GM18870 (cell line): ENCODE measurements around the gene PNMA8C.
"Not testable (repeated sequence)": the region's sequence is repeated elsewhere in the genome, so short reads cannot be mapped to it uniquely, and the experiment has no call there.

Experiments used
- ATAC-seq: cut with Tn5 transposase; IDR thresholded peaks from one replicate; pipeline ENCODE4 v1.9.1; 2021; ENCODE audit warnings: moderate library complexity; ENCODE audit not compliant: unreplicated experiment

Gene PNMA8C

GRCh38 chr19:46447824-46448223 is 19.1 kb upstream of the PNMA8C start:
- ATAC-seq: no peak

GRCh38 chr19:46447006-46447405 is 18.3 kb upstream of the PNMA8C start:
- no peak for ATAC-seq

- ATAC-seq: no peak
These were observed 17.3 kb upstream of the PNMA8C start for GRCh38 chr19:46446021-46446420.

DNA sequence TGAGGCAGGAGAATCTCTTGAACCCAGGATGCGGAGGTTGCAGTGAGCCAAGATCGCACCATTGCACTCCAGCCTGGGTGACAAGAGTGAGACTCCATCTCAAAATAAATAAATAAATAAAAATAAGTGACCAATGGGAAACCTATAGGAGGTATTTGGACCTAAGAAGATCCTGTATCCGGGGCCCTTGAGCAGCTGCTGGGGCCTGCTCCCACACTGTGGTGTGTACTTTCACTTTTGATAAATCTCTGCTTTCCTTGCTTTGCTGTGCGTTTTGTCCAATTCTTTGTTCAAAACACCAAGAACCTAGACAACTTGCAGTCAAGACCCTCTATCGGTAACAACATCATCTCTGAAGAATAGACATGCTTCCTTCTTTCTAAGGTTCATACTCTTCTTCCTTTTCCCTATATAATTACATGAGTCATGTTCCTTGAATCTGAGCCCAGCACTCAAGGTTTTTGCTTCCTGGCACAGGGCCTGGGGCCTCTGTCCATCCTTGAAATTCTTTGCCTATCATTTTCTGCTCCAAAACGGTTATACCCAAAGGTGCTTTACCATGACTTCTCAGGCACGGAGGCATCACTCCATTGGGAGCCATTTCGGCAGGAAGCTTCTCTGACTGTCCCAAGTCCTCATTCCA is 14.2 kb upstream of the PNMA8C start:
- no peak for ATAC-seq

DNA sequence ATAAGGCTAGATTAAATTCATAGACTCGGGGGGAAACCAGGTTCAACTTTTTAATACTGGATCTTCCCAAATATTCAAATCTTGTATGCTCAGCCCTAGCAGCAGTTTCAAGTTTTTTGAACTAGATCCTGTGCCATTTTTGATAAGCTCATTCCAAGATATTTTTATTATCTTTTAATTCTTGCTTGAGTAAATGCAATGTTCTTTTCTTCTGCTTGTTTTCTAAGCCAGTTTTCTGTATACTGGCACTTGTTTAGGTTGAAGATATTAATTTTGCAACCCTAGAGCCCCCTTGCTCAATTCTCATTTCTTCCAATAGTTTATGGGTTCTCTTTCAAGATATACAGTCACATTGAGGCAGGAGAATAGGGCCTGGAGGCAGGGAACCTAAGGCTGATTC is 13.1 kb upstream of the PNMA8C start:
- no peak for ATAC-seq

- not testable (repeated sequence) for ATAC-seq
These were observed 7.0 kb upstream of the PNMA8C start for GRCh38 chr19:46435689-46436088.

DNA sequence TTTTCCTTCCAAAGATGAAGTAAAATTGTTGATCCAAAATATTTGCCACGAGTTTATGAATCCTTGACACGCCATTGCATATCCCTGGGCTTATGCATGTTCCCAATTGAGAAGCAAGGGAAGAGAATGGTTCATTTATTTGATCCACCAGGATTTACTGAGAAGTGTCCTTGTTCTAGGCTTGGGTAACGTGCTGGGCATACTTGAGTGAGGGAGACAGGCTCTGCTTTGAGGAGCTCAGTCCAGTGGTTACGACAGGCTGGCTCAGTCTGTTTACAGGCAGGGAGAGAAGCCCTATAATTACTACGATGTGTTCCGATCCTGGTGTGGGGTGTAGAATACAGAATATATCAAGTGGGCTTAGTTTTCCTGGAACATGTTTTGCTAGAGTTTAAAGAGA is 6.3 kb upstream of the PNMA8C start:
- ATAC-seq: no peak

DNA sequence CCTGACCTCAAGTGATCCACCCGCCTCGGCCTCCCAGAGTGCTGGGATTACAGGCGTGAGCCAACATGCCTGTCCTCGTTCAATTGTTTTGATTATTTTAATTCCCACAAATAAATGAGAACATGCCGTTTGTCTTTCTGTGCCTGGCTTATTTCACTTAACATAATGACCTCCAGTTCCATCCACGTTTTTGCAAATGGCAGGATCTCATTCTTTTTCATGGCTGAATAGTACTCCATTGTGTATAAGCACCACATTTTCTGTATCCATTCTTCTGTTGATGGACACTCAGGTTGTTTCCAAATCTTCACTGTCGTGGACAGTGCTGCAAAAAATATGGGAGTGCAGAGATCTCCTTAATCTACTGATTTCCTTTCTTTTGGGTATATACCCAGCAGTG is 4.7 kb upstream of the PNMA8C start:
- ATAC-seq: not testable (repeated sequence)

GRCh38 chr19:46431824-46432223 is 3.1 kb upstream of the PNMA8C start:
- no peak for ATAC-seq

- no peak for ATAC-seq
These were observed 1.3 kb upstream of the PNMA8C start for GRCh38 chr19:46429999-46430398.

GRCh38 chr19:46427518-46428045 is 1.2 kb downstream of the PNMA8C start:
- ATAC-seq: no peak

DNA sequence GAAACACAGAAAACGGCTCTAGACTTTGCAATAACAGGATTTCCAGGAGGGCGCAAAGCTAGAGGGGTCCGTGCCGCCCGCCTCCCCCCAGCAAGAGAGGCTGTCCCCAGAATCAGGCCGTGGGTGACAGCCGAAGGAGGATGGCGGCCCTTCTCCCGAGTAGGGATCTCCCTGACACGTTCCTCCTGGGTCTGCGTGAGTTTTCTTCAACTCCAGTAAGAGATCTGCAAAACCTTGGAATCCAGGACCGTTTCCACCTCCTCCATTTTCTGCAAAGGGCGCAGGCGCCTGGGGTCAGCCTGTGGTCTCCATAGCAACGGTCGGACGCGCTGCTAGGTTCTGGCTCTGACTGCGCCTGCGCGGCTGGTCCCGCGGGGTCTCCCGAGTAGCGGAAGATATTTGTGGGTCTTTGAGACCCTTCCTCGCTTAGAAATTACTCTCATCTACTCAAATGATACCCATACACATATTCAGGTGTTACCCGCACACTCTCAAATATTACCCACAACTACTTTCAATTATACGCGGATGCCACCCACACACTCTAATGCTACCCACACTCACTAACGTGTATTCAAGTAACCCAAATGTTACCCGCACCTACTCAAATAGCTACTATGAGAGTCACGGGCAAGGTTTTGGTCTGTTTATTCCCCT is 2.1 kb downstream of the PNMA8C start:
- no peak for ATAC-seq

GRCh38 chr19:46426035-46426505 is 2.7 kb downstream of the PNMA8C start:
- ATAC-seq: no peak

DNA sequence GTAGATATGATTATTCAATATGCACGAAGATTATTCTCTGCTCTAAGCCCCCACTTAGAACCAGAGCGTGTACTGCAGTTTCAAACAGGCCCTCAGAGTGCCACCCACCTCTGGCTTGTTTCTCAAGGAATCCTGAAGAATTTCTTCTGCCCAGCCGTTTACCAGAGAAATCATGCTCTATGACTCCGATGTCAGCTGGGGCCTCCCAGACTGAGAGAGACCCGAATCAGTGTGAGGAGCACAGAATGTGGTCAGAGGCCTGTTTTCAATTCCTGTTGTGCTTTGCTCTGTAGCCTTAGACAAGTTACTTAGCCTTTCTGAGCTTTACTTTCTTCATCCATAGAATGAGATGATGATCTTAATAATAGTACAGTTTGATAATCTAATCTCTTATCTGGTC is 5.5 kb downstream of the PNMA8C start:
- ATAC-seq: no peak

- no peak for ATAC-seq
These were observed 6.4 kb downstream of the PNMA8C start for GRCh38 chr19:46422344-46422743.

DNA sequence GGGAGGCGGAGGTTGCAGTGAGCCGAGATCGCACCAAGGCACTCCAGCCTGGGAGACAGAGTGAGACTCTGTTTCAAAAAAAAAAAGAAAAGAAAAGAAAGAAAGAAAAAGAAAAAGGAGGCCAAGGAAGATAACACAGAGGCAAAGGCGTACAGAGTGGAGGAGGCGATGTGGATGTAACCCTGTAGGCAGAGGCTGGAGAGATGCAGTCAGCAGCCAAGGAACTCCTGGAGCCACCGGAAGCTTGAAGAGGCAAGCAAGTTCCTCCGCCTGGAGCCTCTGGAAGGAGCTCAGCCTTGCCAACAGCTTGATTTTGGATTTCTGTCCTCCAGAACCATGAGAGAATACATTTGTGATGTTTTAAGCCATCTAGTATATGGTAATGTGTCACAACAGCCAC is 8.7 kb downstream of the PNMA8C start:
- ATAC-seq: no peak

DNA sequence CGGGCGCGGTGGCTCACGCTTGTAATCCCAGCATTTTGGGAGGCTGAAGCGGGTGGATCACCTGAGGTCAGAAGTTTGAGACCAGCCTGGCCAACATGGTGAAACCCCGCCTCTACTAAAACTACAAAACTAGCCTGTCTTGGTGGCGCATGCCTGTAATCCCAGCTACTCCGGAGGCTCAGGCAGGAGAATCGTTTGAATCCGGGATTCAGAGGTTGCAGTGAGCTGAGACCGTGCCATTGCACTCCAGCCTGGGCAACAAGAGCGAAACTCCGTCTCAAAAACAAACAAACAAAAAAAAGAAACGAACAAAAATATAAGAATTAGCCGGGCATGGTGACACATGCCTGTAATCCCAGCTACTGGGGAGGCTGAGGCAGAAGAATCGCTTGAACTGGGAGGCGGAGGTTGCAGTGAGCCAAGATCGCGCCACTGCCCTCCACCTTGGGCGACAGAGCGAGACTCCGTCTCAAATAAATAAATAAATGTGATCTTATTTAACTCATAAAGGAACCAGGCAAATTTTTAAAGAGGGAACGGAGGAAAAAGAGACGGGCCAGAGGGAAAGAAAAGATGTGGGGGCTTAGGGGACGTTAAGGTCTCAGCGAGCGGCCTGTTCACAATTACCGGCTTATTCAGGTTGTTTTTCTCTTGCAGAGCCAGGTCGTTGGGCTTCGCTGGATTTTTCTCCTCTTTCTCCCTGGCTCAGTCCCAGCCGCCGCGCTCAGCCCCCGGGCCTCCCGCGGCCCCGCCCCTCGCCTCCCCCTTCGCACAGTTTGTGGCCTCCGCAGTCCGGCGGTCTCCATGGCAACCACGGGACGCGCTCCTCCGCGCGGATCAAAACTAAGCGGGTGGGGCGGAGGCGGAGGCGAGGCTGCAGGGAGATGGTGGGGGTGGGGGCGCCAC is 12.7 kb downstream of the PNMA8C start:
- not testable (repeated sequence) for ATAC-seq

DNA sequence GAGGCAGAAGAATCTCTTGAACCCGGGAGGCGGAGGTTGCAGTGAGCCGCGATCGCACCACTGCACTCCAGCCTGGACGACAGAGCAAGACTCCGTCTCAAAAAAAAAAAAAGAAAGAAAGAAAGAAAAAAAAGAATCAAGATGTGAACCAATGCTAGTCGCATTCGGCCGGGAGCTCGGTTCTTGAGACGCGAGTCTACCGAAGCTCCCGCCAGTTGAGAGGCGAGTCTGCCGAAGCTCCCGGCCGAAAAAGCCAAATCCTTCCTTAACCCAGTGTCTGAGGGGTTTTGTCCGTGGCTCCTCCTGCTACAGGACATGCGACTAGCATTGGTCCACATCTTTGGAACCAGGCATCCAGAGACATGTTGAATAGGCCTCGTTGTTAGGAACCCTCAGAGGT is 13.8 kb downstream of the PNMA8C start:
- not testable (repeated sequence) for ATAC-seq

- no peak for ATAC-seq
These were observed 15.3 kb downstream of the PNMA8C start, which contains the start of gene CCDC8 for GRCh38 chr19:46413262-46414031. TSS of gene CCDC8 (minus strand) at chr19:46413564. CDS start at chr19:46412810, 754 bp downstream.

DNA sequence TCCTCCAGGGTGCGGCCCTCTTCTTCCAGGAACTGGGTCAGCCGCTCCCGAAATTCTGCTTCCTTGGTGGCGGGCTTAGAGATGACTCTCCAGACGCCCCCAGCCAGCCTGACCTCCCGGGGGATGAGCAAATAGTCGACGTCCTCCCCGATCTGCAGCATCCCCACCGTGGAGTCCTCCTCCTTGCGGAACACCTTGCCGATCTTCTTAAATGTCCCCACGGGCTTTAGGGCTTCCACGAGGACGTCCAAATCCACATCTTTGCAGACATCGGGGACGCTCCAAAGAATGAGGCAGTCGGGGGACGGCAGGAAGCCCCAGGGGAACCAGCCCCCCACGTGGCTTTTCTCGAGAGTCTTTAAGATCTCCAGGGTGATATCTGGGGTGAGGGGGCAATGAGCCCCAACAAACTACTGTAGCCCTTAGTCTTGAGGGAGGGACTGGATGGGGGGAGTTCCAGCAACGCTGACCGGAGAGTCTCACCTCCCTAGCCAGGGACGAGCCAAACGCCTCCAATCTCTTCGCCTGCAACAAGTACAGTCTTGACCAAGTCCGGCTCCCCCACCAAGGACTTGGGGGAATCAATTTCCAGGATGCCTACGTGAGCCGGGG is 16.0 kb downstream of the PNMA8C start:
- no peak for ATAC-seq
